Muscle layer of colon (tissue), 2 donors: ENCODE measurements around the gene MRPS9.

Experiments
- H3K27ac ChIP-seq: one replicate; pipeline ENCODE4 v1.7.0; 2013; ENCODE audit warnings: low read depth, mild to moderate bottlenecking, low read length, moderate library complexity
- H3K27me3 ChIP-seq, 2 donors: one replicate each; pipeline ENCODE4 v1.7.0; 2013; ENCODE audit warnings: low read length in 2 of 2, mild to moderate bottlenecking in 2 of 2; ENCODE audit not compliant: insufficient read depth in 2 of 2, control insufficient read depth in 1 of 2
- H3K36me3 ChIP-seq: one replicate; pipeline ENCODE4 v1.7.0; 2013; ENCODE audit warnings: mild to moderate bottlenecking, low read length; ENCODE audit not compliant: insufficient read depth
- H3K4me1 ChIP-seq: one replicate; pipeline ENCODE4 v1.7.0; 2013; ENCODE audit warnings: mild to moderate bottlenecking, low read length; ENCODE audit not compliant: insufficient read depth
- H3K4me3 ChIP-seq, 2 donors: one replicate each; pipeline ENCODE4 v1.7.0; 2013; ENCODE audit warnings: low read length in 2 of 2, low read depth in 1 of 2, mild to moderate bottlenecking in 1 of 2, moderate library complexity in 1 of 2
- H3K9ac ChIP-seq: one replicate; pipeline ENCODE4 v1.7.0; 2013; ENCODE audit warnings: low read length
- H3K9me3 ChIP-seq: one replicate; pipeline ENCODE4 v1.7.0; 2013; ENCODE audit warnings: mild to moderate bottlenecking, low read length
- donor health status: abdominal sarcoma.
- donor health status: Adenocarcinoma of cecum.

MRPS9 gene

DNA sequence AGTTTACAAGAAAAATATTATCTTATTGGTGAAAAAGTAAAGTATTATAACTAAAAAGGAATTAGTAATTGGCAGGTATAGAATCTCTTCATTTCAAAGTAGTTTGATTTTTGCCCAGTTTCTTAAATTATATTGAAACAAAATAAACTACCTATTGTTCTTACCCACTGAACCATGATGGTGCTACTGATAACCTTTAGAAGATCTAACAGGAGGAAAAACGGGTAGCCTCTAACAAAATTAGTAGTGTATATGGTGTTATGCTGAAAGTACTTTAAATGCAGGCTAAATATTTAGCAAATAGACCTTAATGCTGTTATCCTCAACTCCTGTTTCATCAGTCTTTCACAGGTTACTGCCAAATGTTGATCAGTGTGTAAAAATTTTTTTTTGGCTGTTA, 19.1 kb downstream of the MRPS9 start:
- Histone ChIP-seq H3K27me3 (no peaks in the 10 kb centered on the region), H3K4me3 (no peak overlapping the region), H3K27ac (no peak overlapping the region), H3K36me3 (no peaks in the 10 kb centered on the region), H3K9ac (no peak overlapping the region), H3K4me1 (no peaks in the 10 kb centered on the region), H3K9me3 (no peaks in the 10 kb centered on the region)

DNA sequence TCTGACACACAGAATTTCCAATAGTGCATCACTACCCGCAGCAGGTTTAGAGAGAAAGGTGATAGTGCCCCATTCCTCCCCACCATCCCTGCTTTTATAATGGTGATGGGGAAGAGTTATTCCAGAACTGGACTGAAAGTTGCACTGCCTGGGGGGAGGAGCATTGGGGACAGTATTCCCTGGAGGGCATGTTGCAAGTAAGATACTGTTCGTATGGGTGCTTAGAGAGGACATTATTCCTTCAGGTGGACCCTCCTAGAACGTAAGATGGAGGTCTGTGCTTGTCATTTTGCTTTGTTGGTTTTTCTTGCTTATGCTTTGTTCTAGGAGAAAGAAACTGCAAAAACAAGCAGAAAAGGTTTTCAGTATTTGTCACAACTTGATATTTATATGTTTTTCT, 23.7 kb downstream of the MRPS9 start:
- Histone ChIP-seq H3K27ac (no peak overlapping the region), H3K9ac (no peak overlapping the region), H3K4me3 (no peak overlapping the region), H3K4me1 (no peaks in the 10 kb centered on the region), H3K27me3 (no peaks in the 10 kb centered on the region), H3K9me3 (no peaks in the 10 kb centered on the region), H3K36me3 (no peaks in the 10 kb centered on the region)

DNA sequence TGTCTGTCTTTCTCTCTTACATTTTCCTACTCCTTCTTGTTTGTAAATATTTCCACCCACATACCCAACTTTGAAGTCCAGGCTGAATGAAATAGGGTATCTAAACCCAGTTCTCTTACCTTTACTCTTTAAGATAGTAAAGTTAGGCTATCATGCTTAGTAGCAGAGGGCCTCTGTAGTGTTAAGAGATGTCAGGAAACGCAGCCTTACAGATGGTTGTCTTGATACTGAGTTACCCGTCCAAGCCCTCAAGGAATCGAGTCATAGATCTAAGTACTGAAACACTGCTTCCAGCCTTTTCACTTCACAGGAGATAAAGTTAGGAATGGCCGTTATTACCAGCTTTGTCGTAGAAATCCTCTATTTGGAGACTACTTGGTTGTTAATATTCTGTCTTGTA, 24.3 kb downstream of the MRPS9 start:
- H3K9me3 ChIP-seq, result no peaks in the 10 kb centered on the region
- no peaks in the 10 kb centered on the region for H3K4me1 ChIP-seq
- H3K36me3 ChIP-seq, result no peaks in the 10 kb centered on the region
- H3K9ac ChIP-seq, result no peak overlapping the region
- no peaks in the 10 kb centered on the region for H3K27me3 ChIP-seq
- H3K4me3 ChIP-seq, result no peak overlapping the region
- no peak overlapping the region for H3K27ac ChIP-seq

DNA sequence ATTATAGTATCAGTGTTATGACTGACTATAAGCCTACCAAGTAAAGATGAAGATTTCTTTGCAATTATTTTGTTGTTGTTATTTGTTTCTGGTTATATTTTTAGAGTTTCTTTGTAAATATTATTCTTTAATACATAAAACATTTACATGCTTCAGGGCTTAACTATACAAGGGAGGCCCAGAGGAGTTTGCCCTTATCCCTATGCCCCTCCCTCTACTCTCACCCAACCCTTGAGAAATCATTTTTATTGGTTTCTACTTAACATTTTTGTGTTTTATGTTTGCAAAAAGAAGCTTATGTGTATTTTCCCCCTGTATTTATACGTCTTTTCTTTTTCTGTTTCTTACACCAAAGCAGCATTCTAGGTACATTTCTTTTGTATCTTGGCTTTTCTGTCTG, 30.5 kb downstream of the MRPS9 start:
- H3K27ac ChIP-seq, result no peak overlapping the region
- H3K9ac ChIP-seq, result no peak overlapping the region
- no peak overlapping the region for H3K4me3 ChIP-seq
- H3K27me3 ChIP-seq, result no peaks in the 10 kb centered on the region
- no peaks in the 10 kb centered on the region for H3K4me1 ChIP-seq
- no peaks in the 10 kb centered on the region for H3K36me3 ChIP-seq
- no peaks in the 10 kb centered on the region for H3K9me3 ChIP-seq

DNA sequence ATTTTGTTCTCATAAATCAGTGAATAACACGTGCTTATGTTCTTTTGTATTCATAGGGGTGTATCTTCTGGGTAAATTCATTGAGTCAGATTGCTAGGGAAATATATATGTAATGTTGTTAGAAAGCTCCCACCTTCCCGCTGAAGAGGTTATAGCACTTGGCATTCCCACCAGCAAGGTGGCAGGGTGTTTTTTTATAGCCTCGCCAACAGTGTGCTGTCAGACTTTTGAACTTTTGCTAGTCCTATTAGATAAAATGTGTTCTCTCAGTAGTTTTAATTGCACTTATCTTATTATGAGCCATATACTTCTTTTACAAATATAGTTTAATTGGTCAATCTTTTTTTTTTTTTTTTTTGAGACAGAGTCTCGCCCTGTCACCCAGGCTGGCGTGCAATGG, 31.0 kb downstream of the MRPS9 start:
- H3K27me3 ChIP-seq, result no peaks in the 10 kb centered on the region
- H3K9me3 ChIP-seq, result no peaks in the 10 kb centered on the region
- H3K4me3 ChIP-seq, result no peak overlapping the region
- no peaks in the 10 kb centered on the region for H3K36me3 ChIP-seq
- no peak overlapping the region for H3K27ac ChIP-seq
- H3K4me1 ChIP-seq, result no peaks in the 10 kb centered on the region
- H3K9ac ChIP-seq, result no peak overlapping the region

DNA sequence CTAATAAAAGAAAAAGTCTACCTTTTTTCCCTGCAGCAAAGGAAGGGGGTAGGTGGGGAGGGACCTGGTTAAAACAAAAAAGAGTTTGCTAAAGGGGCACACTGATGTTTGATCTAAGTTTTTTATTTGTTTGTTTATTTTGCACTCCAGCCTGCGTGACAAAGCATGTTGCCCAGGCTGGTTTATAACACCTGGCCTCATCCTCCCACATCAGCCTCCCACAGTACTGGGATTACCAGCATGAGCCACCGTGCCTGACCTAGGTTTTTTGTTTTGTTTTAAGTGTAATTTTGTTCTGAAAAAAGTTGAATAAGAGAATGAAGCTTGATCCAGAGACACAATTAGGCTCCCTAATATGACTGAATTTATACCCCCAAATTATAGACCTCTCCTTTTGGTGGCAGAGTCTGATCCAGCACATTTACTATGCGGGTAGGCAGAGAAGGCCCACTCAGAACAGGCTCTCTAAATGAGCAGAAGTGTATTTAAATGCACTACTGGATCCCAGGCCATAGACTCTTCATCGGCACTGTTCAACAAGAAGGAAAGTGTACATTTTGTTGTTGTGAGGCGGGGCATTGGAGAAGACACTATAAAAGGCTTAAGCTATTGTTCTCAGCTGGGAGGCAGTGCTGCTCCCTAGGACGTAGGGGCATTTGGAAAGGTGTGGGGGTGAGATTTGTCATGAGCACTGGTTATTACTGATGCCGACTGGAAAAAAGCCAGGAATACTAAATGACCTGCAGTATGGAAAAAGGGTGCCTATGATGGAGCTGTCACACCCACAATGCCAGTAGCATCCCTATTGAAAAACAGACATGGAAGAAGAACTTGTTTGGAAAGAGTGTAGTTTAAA, 32.4 kb downstream of the MRPS9 start:
- Histone ChIP-seq H3K36me3 (peaks cover 5% of the 10 kb centered on the region), H3K4me3 (no peak overlapping the region), H3K4me1 (no peaks in the 10 kb centered on the region), H3K9ac (no peak overlapping the region), H3K9me3 (no peaks in the 10 kb centered on the region), H3K27ac (no peak overlapping the region), H3K27me3 (no peaks in the 10 kb centered on the region)

DNA sequence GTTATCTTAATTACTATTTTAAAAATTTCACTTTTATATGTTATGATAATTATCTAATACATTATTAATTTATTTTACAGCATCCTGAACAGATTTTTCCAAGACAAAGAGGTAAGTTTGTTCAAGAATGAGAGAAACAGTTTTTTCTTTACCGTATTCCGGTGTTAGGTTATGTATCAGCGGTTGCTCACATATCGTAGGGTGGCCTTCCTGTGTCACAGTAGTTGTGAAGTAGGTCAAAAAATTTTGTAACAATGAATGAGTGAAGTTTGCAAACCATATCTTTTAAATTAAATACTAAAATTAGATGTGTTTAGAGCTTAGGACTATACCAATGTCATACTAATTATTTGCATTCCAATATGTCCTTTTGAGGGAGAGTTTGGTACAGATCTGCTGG, 33.5 kb downstream of the MRPS9 start:
- no peaks in the 10 kb centered on the region for H3K27me3 ChIP-seq
- H3K4me3 ChIP-seq, result no peak overlapping the region
- H3K9ac ChIP-seq, result no peak overlapping the region
- H3K36me3 ChIP-seq, result peaks cover 5% of the 10 kb centered on the region
- no peak overlapping the region for H3K27ac ChIP-seq
- H3K9me3 ChIP-seq, result no peaks in the 10 kb centered on the region
- H3K4me1 ChIP-seq, result no peaks in the 10 kb centered on the region

DNA sequence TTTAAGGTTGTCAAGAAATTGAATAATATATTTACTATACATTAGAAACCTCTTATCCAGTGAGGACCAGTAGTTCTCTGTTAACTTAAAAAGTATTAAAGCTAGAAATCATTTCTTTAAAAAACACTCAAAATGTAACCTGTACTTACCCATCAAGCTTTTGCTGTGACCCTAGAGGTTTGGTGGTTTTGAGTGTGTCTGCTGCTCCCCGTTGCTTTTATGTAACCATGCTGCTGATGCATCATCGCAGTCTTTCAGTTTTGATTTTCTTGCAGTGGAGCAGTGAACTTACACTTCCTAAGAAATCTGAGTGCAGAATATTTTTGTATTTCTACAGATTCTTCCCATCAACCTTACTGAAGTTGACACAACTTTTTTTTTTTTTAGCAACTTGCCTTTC, 34.2 kb downstream of the MRPS9 start:
- H3K27me3 ChIP-seq, result no peaks in the 10 kb centered on the region
- H3K9ac ChIP-seq, result no peak overlapping the region
- H3K36me3 ChIP-seq, result peaks cover 5% of the 10 kb centered on the region
- H3K9me3 ChIP-seq, result no peaks in the 10 kb centered on the region
- no peaks in the 10 kb centered on the region for H3K4me1 ChIP-seq
- no peak overlapping the region for H3K4me3 ChIP-seq
- no peak overlapping the region for H3K27ac ChIP-seq

DNA sequence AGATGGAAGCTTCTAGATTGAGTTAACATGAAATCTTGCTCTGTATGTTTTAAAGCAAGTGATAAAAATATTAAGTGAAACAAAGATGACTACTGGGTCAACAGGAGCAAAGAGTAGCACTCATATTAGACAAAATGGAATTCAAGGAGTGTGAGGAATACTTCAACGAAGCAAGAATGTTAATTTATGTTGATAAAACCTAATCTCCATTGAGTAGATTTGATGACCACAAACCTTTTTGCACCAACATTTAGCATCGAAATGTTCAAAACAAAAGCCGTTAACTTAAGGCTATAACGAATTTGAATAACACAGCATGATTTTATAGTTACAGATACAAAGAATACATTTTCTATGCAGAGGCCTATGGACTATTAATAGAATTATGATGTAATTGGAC, 35.7 kb downstream of the MRPS9 start:
- no peaks in the 10 kb centered on the region for H3K9me3 ChIP-seq
- H3K27ac ChIP-seq, result no peak overlapping the region
- H3K27me3 ChIP-seq, result no peaks in the 10 kb centered on the region
- peaks cover 5% of the 10 kb centered on the region for H3K36me3 ChIP-seq
- H3K4me1 ChIP-seq, result no peaks in the 10 kb centered on the region
- H3K9ac ChIP-seq, result no peak overlapping the region
- no peak overlapping the region for H3K4me3 ChIP-seq

DNA sequence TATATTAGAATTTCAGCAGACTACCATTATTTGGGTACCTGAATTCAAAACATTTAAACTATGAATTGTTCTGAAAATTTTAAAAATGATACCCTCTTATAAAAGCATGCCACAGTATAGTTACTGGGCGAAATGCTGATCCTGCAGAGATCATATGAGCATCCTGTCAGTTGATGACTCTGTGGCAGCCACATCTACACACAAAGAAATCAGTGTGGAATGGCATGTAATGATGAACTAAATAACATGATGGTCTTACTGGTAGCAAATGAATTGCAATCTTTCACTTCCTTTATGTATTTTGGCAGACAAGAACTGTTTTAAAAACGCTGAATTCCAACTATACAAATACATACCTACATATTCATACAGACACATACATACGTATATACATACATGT, 38.3 kb downstream of the MRPS9 start:
- no peak overlapping the region for H3K27ac ChIP-seq
- no peaks in the 10 kb centered on the region for H3K4me1 ChIP-seq
- no peaks in the 10 kb centered on the region for H3K9me3 ChIP-seq
- no peak overlapping the region for H3K4me3 ChIP-seq
- peaks cover 5% of the 10 kb centered on the region for H3K36me3 ChIP-seq
- no peak overlapping the region for H3K9ac ChIP-seq
- no peaks in the 10 kb centered on the region for H3K27me3 ChIP-seq

DNA sequence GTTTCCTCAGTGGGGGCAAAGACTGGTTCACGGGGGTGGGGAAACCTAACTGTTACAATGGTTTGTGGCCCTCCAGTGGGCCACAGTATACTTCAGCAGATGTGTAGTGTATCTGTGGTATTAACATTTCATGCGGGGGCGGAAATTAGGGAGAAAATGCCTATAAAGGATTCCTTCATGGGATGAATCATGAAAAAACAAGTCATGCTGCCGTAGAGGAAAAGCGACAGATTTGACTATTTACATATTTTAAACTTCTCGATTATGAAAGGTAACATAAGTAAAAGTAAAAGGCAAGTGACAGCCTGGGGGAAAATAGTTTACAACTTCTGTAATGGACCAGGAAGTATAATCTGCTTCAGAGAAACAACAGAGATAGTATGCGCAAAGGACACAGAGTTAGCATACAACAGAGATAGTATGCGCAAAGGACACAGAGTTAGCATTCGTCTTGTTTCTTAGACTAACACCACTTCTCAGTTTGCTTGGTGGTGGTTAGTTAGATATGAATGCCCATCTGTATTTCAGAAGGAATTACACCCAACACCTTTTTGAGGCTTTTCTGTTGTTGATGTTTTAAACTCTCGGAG, 41.1 kb downstream of the MRPS9 start:
- H3K4me3 ChIP-seq, result no peak overlapping the region
- H3K9ac ChIP-seq, result no peak overlapping the region
- H3K36me3 ChIP-seq, result peaks cover 5% of the 10 kb centered on the region
- no peaks in the 10 kb centered on the region for H3K27me3 ChIP-seq
- H3K9me3 ChIP-seq, result no peaks in the 10 kb centered on the region
- no peaks in the 10 kb centered on the region for H3K4me1 ChIP-seq
- H3K27ac ChIP-seq, result no peak overlapping the region

DNA sequence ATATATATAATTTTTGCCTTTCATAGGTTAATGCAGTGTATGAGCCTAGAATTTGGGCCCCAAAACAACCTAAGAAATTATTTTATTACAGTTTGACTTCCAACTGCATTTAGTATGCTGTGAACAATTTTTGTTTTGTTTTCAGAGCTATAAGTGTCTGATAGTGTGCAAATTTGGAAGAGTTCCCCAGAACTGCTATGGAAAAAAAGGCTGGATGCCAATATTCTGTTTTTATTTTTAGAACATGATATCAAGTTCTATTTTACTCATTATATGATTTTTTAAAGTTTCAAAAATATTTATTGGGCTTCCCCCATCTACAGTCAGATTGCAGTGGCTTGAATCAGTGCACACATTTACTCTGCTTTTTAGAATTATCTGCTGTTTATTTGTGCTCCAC, 42.6 kb downstream of the MRPS9 start:
- Histone ChIP-seq H3K36me3 (no peaks in the 10 kb centered on the region), H3K27me3 (no peaks in the 10 kb centered on the region), H3K9ac (no peak overlapping the region), H3K4me3 (no peak overlapping the region), H3K4me1 (no peaks in the 10 kb centered on the region), H3K27ac (no peak overlapping the region), H3K9me3 (no peaks in the 10 kb centered on the region)
